GM13976 (cell line): ENCODE results near the gene CFAP161.

Experiments
- DNase-seq: peaks from one replicate; pipeline ENCODE4 v3.0.0; 2012; ENCODE audit warnings: low spot score
- CTCF ChIP-seq: IDR thresholded peaks from 2 replicates; pipeline ENCODE4 v1.5.1; 2012; ENCODE audit warnings: borderline replicate concordance, mild to moderate bottlenecking; ENCODE audit not compliant: insufficient read depth; ENCODE audit errors: extremely low read depth, missing control alignments, control extremely low read depth
- in situ Hi-C: fragments of 300-500 bp; cut with MboI; formaldehyde crosslinking; loops from one replicate; pipeline ENCODE4 v1.12.0; 2022; ENCODE audit warnings: low sequenced_read_pairs, mixed read lengths, inconsistent platforms; ENCODE audit not compliant: unreplicated experiment

Gene CFAP161

GRCh38 chr15:81105545-81105944 is 28.5 kb upstream of the CFAP161 start:
- in situ Hi-C loops, result loop anchor here (5.0 kb wide), 1 partner anchor 162 kb away; no protein-coding TSS in a partner anchor
- no peak for DNase-seq
- TF ChIP-seq CTCF, result no peak

- in situ Hi-C loops, result loop anchor here (5.0 kb wide), 1 partner anchor 161 kb away; no protein-coding TSS in a partner anchor
- TF ChIP-seq CTCF, result peak; percentile 72
- DNase-seq, result peak; percentile 69
Measured at GRCh38 chr15:81106560-81106959, 27.5 kb upstream of the CFAP161 start.

- DNase-seq, result no peak
- in situ Hi-C loops, result loop anchor here (5.0 kb wide), 1 partner anchor 159 kb away; no protein-coding TSS in a partner anchor
- no peak for TF ChIP-seq CTCF
Measured at GRCh38 chr15:81107889-81108288, 26.2 kb upstream of the CFAP161 start.

GRCh38 chr15:81108427-81108826 is 25.6 kb upstream of the CFAP161 start:
- in situ Hi-C loops, result loop anchor here (5.0 kb wide), 1 partner anchor 159 kb away; no protein-coding TSS in a partner anchor
- TF ChIP-seq CTCF, result peak; percentile 15
- DNase-seq, result no peak

DNA sequence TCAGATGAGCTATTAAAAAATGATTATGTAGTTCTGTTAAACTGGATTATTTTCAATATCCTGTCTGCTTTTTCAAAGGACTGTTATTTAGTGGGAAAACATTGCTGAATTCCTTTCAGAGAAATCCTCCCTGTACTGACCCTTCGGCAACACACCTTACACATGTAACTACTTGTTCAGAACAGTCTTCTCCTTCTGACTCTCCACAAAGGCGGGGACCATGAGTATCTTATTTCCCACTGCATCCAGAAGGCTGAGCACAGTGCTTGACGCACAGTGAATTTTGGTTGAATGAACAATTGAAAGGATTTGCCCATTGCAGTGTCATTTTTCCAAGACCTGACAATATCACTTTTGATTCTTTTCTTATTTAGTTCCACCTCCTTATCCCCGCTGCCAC is 23.1 kb upstream of the CFAP161 start:
- DNase-seq, result no peak
- in situ Hi-C loops, result no loop called here
- TF ChIP-seq CTCF, result no peak

- in situ Hi-C loops, result no loop called here
- peak; percentile 76 for DNase-seq
- TF ChIP-seq CTCF, result no peak
Measured at GRCh38 chr15:81111510-81112470, 22.3 kb upstream of the CFAP161 start.
